H1 (cell line): ENCODE measurements around the gene CASD1.

Experiments
- ASH2L ChIP-seq: fragments of 200-600, 300-600 bp; sonication (generic); IDR thresholded peaks from one replicate; pipeline ENCODE4 v1.7.1; 2017; ENCODE audit warnings: low read length
- BACH1 ChIP-seq: IDR thresholded peaks from 2 replicates; pipeline ENCODE4 v1.6.1; 2012; ENCODE audit warnings: low read length, improper control_type of control experiment
- CTCF ChIP-seq, 3 experiments: IDR thresholded peaks; 1 replicate in 2 of 3; 2 replicates in 1 of 3; pipeline versions ENCODE4 v1.5.1 to v1.6.1; 2011; ENCODE audit warnings: low read length in 3 of 3, mild to moderate bottlenecking in 3 of 3, inconsistent platforms in 2 of 3, low read depth in 1 of 3, moderate library complexity in 1 of 3; ENCODE audit not compliant: insufficient read depth in 1 of 3; ENCODE audit errors: control extremely low read depth in 1 of 3
- EZH2 ChIP-seq: fragments of 200-600 bp; sonication (generic); IDR thresholded peaks from 2 replicates; pipeline ENCODE4 v1.7.1; 2012; ENCODE audit warnings: low read depth, mild to moderate bottlenecking, moderate library complexity, low read length, inconsistent platforms; ENCODE audit not compliant: severe bottlenecking
- GABPA ChIP-seq: IDR thresholded peaks from 2 replicates; pipeline ENCODE4 v1.6.1; 2011; ENCODE audit warnings: mild to moderate bottlenecking, low read length, moderate library complexity, borderline replicate concordance; ENCODE audit not compliant: insufficient read depth
- JUND ChIP-seq: IDR thresholded peaks from 2 replicates; pipeline ENCODE4 v1.6.1; 2011; ENCODE audit warnings: mild to moderate bottlenecking, improper control_type of control experiment, low read length
- PHF8 ChIP-seq: fragments of 200-600 bp; sonication (generic); conservative IDR thresholded peaks from 2 replicates; pipeline ENCODE4 v1.7.1; 2012; ENCODE audit warnings: low read depth, mild to moderate bottlenecking, inconsistent platforms, low read length, moderate library complexity
- POLR2A ChIP-seq, 2 experiments: IDR thresholded peaks; 1 replicate in 1 of 2; 2 replicates in 1 of 2; pipeline ENCODE4 v1.6.1; 2011; ENCODE audit warnings: low read depth in 2 of 2, low read length in 2 of 2, mild to moderate bottlenecking in 2 of 2; ENCODE audit errors: control extremely low read depth in 1 of 2
- RBBP5 ChIP-seq: IDR thresholded peaks from 2 replicates; pipeline ENCODE4 v1.7.1; 2012; ENCODE audit warnings: low read depth, mild to moderate bottlenecking, inconsistent platforms, low read length, moderate library complexity, borderline replicate concordance
- SIN3A ChIP-seq, 2 experiments: IDR thresholded peaks in 1 of 2; conservative IDR thresholded peaks in 1 of 2; 2 replicates each; pipeline ENCODE4 v1.6.1; 2011 to 2012; ENCODE audit warnings: low read length in 2 of 2, improper control_type of control experiment in 1 of 2, low read depth in 1 of 2, mild to moderate bottlenecking in 1 of 2
- SIX5 ChIP-seq: IDR thresholded peaks from 2 replicates; pipeline ENCODE4 v1.6.1; 2011; ENCODE audit warnings: mild to moderate bottlenecking, low read depth, low read length
- SP1 ChIP-seq: IDR thresholded peaks from 2 replicates; pipeline ENCODE4 v1.6.1; 2011; ENCODE audit warnings: low read depth, low read length

GRCh38 chr7:94594882-94595281 is 85.3 kb downstream of the CASD1 start:
- TF ChIP-seq EZH2 (no peak), GABPA (no peak), CTCF (IDR thresholded peaks at IDR 0.05; ENCODE audit: control extremely low read depth in 1 of 3, insufficient read depth in 1 of 3, low read depth in 1 of 3, low read length in 3 of 3) (no peak), SIX5 (no peak), RBBP5 (no peak), BACH1 (no peak), JUND (no peak), POLR2A (IDR thresholded peaks at IDR 0.05; ENCODE audit: control extremely low read depth in 1 of 2, low read depth in 2 of 2, low read length in 2 of 2) (no peak), ASH2L (no peak), SIN3A (conservative IDR thresholded peaks at IDR 0.05 in 1 of 2, IDR thresholded peaks at IDR 0.05 in 1 of 2; ENCODE audit: low read depth in 1 of 2, low read length in 2 of 2) (no peak), SP1 (no peak), PHF8 (no peak)
